ENCODE measurements around the gene UTF1.

The UTF1 gene

DNA sequence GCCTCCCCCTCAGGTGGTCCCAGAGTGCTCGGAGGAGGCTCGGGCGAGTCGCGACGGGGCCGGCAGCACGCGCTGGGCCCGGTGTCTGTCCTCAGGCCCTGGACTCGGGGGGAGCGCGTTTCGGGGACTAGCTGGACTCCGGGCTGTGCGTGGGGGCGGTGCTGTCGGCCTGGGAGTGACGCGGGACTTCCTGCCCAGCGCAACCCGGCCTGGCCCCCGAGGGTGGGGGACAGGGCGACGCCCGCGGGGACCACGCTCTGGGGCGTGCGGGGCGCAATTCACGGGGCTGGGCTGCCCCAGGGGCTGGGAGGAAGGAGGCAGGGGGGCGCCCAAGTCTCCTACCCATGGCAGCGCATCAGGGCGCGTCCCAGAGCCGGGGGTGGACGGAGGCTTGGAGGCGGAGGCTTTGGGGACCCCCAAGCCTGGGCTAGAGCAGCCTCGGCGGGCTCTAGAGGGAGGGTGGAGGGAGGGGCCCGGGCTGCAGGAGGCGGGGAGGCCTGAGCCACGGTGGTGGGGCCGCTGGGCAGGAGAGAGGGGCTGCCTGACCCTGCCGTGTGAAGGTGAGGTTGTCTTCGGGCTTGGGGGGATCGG lies 5.3 kb downstream of the UTF1 start:
- no peak for DNase-seq (ENCODE audit: low read depth)
- TF ChIP-seq, protein P1, sequence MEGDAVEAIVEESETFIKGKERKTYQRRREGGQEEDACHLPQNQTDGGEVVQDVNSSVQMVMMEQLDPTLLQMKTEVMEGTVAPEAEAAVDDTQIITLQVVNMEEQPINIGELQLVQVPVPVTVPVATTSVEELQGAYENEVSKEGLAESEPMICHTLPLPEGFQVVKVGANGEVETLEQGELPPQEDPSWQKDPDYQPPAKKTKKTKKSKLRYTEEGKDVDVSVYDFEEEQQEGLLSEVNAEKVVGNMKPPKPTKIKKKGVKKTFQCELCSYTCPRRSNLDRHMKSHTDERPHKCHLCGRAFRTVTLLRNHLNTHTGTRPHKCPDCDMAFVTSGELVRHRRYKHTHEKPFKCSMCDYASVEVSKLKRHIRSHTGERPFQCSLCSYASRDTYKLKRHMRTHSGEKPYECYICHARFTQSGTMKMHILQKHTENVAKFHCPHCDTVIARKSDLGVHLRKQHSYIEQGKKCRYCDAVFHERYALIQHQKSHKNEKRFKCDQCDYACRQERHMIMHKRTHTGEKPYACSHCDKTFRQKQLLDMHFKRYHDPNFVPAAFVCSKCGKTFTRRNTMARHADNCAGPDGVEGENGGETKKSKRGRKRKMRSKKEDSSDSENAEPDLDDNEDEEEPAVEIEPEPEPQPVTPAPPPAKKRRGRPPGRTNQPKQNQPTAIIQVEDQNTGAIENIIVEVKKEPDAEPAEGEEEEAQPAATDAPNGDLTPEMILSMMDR (conservative IDR thresholded peaks at IDR 0.05; ENCODE audit: control insufficient read depth, insufficient read depth, low read depth, low read length), result no peak
- no peak overlapping the region for H3K4me3 ChIP-seq (ENCODE audit: control insufficient read depth, low read depth, low read length)

DNA sequence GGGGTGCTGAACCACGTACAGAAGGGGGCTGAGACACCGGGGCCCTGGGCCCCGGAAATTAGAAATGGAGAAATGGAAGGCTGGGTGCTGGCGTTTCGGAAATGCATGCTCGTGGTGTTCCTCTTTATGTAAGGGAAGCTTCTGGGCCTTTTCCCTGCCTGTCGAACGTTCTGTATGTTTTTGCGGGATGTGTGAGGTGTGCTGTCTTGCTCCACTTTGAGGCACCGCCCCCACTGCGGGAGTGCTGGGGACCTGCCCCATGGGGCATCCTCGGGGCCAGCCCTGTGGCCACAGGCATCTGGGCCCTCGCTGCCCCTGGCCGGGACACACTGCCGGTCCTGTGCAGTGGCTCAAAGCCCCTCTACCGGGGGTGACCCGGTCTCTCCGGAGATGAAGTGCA lies 5.9 kb downstream of the UTF1 start:
- no peak overlapping the region for H3K4me3 ChIP-seq (ENCODE audit: control insufficient read depth, low read depth, low read length)
- TF ChIP-seq, protein P1 (conservative IDR thresholded peaks at IDR 0.05; ENCODE audit: control insufficient read depth, insufficient read depth, low read depth, low read length), result no peak
- DNase-seq (ENCODE audit: low read depth), result no peak

DNA sequence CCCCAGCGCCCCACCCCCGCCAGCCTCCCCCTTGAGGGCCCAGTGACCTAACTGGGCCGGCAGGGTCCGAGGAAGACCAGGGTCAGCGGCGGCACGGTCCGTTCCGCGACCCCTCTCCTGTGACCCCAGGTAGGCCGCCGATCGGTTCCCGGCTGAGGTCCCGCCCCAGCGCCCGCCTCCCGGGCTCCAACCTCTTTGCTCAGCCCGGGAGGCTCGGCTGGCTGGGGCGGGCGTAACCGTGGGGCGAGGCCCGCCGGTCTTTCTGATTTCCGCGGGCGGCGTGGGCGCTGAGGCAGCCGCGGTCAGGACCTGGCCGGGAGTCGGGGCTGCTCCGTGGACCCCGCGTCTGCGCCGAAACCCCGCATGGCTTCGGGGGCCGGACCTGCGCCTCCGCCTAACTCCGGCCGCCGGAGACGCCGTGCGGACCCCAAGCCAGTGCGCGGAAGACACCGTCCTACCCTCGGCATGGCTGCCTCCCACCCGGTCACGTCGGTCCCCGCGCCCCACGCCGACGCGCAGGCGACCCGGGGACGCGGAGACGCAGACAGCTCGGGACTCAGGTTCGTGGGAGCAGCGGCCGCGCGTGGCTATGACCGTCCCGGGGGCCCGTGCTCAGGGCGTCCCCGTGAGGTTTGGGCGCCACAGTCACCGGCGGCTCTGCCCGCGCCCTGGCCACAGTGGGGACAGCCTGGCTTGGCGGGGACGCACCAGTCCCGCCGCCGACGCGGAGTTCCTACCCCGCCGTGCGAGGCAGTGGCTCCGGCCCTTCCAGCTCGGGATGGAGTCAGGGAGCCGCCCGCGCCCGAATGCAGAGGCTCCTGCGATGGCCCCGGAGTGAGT lies 6.6 kb downstream of the UTF1 start:
- TF ChIP-seq, protein P1 (conservative IDR thresholded peaks at IDR 0.05; ENCODE audit: control insufficient read depth, insufficient read depth, low read depth, low read length), result no peak
- no peak for DNase-seq (ENCODE audit: low read depth)
- H3K4me3 ChIP-seq (ENCODE audit: control insufficient read depth, low read depth, low read length), result no peak overlapping the region

DNA sequence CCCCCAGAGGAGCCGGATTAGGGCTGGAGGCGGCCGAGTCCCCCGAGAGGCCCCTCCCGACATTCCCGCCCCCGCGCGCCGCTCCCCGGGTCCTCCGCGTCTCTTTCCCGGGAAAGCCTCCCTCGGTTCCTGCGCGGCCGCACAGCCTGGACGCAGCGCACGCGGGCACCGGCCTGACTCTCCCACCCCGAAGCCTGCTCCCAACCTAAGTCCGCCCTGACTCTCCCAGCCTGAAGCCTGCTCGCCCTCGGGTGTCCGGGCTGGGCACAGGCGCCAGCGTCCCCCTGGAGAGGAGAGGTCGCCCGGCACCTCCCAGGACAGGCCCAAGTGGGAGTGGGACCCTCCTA lies 7.2 kb downstream of the UTF1 start:
- TF ChIP-seq, protein P1 (conservative IDR thresholded peaks at IDR 0.05; ENCODE audit: control insufficient read depth, insufficient read depth, low read depth, low read length), result no peak
- H3K4me3 ChIP-seq (ENCODE audit: control insufficient read depth, low read depth, low read length), result no peak overlapping the region
- DNase-seq (ENCODE audit: low read depth), result no peak

DNA sequence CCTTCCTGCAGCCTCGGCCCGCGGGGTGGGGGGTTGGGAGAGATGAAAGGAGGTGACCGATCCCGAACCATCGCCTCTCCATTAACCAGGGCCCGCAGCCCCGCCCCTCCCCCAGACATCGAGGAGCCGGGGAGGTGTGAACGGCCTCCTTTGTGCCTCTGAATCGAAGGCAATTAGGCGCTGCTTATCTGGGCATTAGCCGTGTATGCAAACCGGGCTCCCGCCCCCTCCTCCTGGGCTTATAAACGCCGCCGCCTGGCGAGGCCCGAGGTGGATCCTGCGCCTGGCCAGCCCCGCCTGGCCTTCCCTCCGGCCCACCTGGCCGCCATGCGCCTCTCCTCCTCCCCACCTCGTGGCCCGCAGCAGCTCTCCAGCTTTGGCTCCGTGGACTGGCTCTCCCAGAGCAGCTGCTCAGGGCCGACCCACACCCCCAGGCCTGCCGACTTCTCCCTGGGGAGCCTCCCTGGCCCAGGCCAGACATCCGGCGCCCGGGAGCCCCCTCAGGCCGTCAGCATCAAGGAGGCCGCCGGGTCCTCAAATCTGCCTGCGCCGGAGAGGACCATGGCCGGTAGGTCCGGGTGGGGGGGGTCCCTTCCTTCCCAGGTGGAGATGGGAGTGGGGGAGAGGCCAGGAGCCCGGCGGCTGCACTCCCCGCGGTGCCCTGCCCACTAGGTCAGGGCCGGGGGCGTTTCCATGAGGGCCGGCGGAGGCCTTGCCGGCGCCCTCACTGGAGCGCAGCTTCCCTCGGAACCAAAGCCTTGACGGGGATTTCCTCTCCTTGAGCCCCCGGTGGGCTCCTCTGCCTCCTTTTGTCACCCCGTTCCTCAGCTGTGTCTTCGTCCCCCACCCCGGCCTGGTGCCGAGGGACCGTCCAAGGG lies 7.8 kb downstream of the UTF1 start, which contains the start of gene VENTX:
VENTX (plus strand) TSS at position 268 of the 878 bp plus-strand sequence; CDS start at position 328, 60 bp downstream.
- no peak for DNase-seq (ENCODE audit: low read depth)
- TF ChIP-seq, protein P1 (conservative IDR thresholded peaks at IDR 0.05; ENCODE audit: control insufficient read depth, insufficient read depth, low read depth, low read length), result no peak
- no peak within 1 kb of the TSS for H3K4me3 ChIP-seq (ENCODE audit: control insufficient read depth, low read depth, low read length)

DNA sequence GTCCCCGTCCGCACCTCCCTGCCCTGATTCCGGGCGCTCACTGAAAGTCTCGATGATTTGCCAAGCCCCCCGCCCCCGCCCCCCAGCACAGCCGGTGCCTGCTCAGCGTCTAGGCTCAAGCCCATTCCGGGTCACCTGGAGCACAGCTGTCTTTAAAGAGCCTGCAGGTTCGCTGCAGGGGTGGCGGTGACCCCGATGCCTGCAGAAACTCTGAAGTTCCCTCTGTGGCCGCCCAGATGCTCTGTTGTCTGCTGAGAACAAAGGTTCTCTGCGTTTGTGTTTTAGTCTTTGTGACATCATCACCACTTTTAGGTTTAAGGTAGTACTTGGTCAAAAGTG lies 8.4 kb downstream of the UTF1 start:
- TF ChIP-seq, protein P1 (conservative IDR thresholded peaks at IDR 0.05; ENCODE audit: control insufficient read depth, insufficient read depth, low read depth, low read length), result no peak
- DNase-seq (ENCODE audit: low read depth), result no peak
- H3K4me3 ChIP-seq (ENCODE audit: control insufficient read depth, low read depth, low read length), result no peak overlapping the region

All from fibroblast of mammary gland (primary cell).